A204.1 (cell line): ENCODE data around the gene EXOC4.
"Not testable (repeated sequence)": the region's sequence is repeated elsewhere in the genome, so short reads cannot be mapped to it uniquely, and the experiment has no call there.

Experiments
- FAIRE-seq: peaks from 2 replicates; lab custom pipeline; 2012; peaks lifted over from hg19 to GRCh38; lab: Jason Lieb, UNC

The EXOC4 gene

DNA sequence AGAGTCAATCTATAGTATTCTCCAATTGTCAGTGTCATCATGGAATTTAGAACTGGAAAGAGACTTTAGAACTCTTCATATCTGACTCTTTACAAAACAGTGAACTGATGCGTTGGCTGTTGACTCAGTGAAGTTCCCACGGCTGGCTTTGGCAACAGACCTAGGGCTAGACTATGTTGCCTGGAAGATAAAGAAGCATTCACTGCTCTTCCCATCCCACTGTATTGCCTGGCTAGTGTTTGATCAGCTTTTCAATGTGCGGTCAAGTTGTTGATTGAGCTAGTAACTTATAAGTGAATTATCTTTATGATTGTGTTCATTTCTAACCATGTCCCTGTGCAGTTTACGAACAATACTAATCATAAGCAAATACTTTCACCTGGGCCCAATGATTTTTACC is 508.6 kb downstream of the EXOC4 start:
- FAIRE-seq = no peak

- FAIRE-seq = no peak
These were observed 510.3 kb downstream of the EXOC4 start for GRCh38 chr7:133763076-133763640.

- no peak for FAIRE-seq
These were observed 516.8 kb downstream of the EXOC4 start for GRCh38 chr7:133769668-133770067.

- no peak for FAIRE-seq
These were observed 518.1 kb downstream of the EXOC4 start for GRCh38 chr7:133770863-133771492.

DNA sequence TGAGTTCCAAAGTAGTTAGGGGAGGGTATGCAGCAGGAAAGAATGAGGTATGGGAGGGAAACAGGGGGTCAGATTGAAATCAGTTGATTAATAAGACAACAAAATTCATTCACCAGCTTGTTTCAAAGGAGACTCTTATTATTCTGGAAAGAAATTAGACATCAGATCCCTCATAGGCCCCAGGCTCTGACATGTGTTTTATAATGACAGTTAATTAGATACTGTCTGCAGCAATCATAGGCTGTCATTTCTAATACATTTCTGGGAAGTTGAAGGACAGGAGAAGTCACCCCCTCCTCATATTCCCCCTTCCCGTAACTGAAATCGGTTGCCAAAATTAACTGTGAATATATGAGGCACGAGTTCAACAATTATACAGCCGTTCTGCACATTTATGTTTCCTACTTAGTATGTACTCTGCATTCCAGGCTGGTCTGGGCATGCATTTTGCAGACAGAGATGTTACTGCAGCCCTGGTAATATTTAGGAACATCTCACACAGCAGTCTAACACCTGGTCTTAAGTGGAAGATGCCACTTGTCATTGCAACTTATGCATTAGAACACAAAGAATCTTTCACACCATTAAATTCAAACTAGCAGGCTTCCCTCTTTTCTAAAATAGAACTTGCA is 519.0 kb downstream of the EXOC4 start:
- FAIRE-seq = no peak

GRCh38 chr7:133773601-133774000 is 520.7 kb downstream of the EXOC4 start:
- FAIRE-seq = no peak

GRCh38 chr7:133775201-133775600 is 522.3 kb downstream of the EXOC4 start:
- FAIRE-seq = no peak

- FAIRE-seq = no peak
These were observed 523.4 kb downstream of the EXOC4 start for GRCh38 chr7:133776266-133776665.

- FAIRE-seq = no peak
These were observed 524.8 kb downstream of the EXOC4 start for GRCh38 chr7:133777701-133778100.

GRCh38 chr7:133778472-133778871 is 525.6 kb downstream of the EXOC4 start:
- no peak for FAIRE-seq

DNA sequence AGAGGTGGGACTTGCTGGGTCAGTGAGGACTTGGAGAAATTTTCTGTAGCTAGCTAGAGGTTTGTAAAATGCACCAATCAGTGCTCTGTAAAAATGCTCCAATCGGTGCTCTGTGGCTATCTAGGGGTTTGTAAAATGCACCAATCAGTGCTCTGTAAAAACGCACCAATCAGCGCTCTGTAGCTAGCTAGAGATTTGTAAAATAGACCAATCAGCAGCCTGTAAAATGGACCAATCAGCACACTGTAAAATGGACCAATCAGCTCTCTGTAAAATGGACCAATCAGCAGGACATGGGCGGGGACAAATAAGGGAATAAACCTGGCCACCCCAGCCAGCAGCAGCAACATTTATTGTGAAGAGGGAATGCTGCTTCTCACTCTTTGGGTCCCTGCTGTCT is 526.7 kb downstream of the EXOC4 start:
- not testable (repeated sequence) for FAIRE-seq

DNA sequence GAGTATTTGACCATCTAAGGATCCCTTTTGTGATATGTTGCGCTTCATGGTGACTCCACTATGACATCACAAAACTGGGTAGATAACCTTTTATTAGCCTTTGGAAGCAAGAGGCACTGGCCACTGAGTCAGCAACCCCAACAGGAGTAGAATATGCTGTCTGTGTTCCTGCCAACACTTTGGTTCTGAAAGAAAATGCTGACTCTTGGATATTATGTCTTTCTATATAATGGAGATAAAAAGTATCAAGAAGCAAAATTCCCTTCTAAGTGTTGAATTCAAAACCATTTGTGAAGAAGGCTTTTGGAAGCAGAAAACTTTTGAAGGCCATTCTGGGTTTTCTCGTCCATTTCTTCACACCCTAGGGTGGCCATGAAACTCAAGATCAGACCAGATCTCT is 528.0 kb downstream of the EXOC4 start:
- no peak for FAIRE-seq

DNA sequence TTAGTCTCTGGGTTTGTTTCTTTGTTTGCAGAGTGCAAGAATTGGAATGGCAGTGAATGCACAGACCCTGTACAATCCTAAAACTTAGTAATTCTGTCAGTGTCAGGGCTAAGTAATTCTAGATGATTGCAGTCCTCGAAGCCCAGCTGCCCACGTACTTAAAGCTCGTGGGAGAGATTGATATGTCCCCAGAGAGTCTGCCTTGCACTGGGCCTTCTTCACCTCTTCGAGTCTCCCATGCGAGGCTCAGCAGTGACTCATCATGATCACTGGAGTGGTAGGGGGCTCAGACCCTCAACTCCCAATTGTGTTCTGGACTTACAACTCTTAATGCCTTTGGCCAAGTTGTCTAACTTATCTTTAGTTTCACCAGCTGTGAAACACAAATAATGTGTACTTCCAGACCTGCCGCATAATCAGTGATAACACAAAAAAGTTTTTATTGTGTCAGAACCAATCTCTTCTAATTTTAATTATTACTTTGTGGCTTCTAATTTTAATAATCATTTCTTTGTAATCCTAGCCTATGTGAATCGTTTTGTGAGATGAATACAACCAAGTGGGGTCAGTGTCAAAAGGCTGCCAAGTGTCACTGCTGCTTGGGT is 528.7 kb downstream of the EXOC4 start:
- FAIRE-seq = no peak

- FAIRE-seq = no peak
These were observed 529.6 kb downstream of the EXOC4 start for GRCh38 chr7:133782470-133782869.

DNA sequence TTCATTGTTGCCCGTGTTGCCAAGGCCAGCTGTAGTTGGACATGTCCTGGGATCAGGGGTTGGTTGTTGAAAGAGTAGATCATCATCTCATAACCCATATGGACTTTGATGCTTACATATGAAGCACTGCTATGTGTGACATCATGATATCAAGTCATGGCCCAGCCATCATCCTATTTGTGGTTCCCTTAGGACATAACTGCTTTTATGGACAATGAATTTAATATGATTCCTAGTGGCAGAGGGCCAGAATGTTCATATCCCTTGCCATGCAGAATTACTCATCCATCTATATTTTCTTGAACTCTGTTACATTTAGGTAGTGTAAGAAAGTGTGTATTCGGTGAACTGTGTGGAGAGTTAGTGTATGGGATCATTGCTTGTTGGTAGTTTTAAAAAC is 530.4 kb downstream of the EXOC4 start:
- FAIRE-seq = no peak

DNA sequence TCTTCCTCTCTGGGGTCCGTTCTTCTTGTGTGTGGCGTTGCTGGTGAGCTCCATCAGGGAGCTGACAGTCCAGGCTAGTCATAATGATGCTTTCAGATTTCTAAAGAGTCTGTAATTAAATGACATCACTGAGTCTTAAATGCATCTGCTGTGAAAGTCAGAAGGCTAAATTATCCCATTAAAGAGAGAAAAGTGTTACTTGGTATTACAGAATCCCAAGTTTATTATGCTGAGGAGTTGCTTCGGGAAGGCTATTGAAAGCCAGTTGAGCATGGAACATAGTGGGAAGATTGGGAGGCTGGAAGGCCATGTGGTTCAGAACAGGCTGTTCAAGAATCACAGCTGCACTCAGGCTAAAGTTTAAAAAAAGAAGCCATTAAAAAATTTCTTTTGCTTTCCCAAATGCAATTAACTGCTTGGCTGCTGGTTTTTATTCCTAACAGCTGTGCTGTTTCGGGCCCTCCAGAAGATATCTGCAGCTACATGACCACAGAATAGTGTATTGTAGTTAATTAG is 531.7 kb downstream of the EXOC4 start:
- no peak for FAIRE-seq

- FAIRE-seq = no peak
These were observed 533.6 kb downstream of the EXOC4 start for GRCh38 chr7:133786401-133786937.

DNA sequence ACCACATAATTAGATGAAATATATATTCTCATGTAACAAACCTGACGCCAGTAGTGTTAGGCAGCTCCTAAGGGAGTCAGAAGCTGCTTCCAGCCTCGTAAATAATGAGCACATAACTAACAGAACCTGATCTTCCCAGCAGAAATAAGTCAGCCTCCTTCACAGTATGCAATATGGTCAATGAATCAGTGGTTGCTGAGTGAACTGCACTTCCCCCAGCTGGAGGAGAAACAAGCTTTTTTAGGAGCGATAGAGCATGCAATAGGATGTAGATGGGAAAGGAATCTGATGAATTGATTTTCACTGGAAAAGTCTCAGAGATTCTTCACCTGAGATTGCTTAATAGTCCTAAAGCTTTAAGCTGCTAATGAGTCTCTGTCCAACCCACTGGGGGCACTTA is 537.1 kb downstream of the EXOC4 start:
- no peak for FAIRE-seq

DNA sequence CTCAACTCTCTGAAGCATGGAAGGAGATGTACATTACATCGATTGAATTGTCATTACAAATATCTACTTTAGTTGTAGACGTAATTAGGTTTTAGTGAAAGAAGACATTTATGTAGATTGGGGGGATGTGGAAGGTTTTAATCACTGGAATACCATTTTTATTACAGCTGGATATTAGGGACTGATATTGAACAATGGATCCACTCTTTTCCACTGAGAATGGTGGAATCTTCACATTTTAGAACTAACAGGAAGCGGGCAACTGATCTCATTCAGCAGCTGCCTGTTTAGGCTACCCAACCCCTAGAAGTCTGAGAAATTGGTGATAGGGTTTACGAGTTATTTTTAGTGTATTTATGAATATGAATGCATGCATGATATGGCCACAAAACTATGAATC is 538.0 kb downstream of the EXOC4 start:
- FAIRE-seq = no peak

DNA sequence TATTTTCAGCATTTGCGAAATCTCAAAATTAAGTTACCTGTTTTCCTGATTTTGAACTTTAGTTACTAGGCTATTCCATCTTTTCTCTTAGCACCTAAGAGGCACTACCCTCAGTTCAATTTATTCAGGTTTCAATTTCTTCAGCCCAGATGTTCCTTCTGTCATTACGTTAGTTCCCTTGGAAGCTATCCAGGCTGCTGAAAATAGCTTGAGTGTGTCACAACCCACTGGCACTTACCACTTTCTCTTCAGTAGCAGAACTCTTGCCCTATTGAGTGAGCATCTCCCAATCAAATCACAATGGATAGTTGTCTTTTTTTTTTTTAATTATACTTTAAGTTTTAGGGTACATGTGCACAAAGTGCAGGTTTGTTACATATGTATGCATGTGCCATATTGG is 541.6 kb downstream of the EXOC4 start:
- FAIRE-seq = no peak

- FAIRE-seq = no peak
These were observed 542.3 kb downstream of the EXOC4 start for GRCh38 chr7:133795068-133795665.
